K562 (cell line): ENCODE results near the gene CTPS2. TPM values are rescaled to one million over a fixed set of nuclear protein-coding genes. Genes with fewer than 3 reads are reported as not detected.

Experiments used
- CEBPB ChIP-seq: fragments of 450-650 bp; IDR thresholded peaks from 2 replicates; pipeline ENCODE4 v1.6.1; 2016; ENCODE audit warnings: missing genetic modification characterization, missing compliant biosample characterization
- ESRRA ChIP-seq: fragments of 450-650 bp; IDR thresholded peaks from 2 replicates; pipeline ENCODE4 v1.6.1; 2014; ENCODE audit warnings: low read depth, mild to moderate bottlenecking, moderate library complexity, borderline replicate concordance
- FOXM1 ChIP-seq, 2 experiments: fragments of 450-650 bp in 1 of 2; sonication (generic) in 1 of 2; formaldehyde crosslinking in 1 of 2; IDR thresholded peaks; 2 replicates each; pipeline versions ENCODE4 v1.6.1 to v1.9.0; 2017 to 2022; ENCODE audit warnings: low read depth in 2 of 2, mild to moderate bottlenecking in 2 of 2, missing genetic modification reagents in 1 of 2, moderate library complexity in 1 of 2
- GTF2F1 ChIP-seq: IDR thresholded peaks from 2 replicates; pipeline ENCODE4 v1.6.1; 2011; ENCODE audit warnings: low read depth, low read length, improper control_type of control experiment
- HDAC8 ChIP-seq: fragments of 450-650 bp; IDR thresholded peaks from 2 replicates; pipeline ENCODE4 v1.6.1; 2016; ENCODE audit warnings: mild to moderate bottlenecking, missing genetic modification characterization, moderate library complexity, missing compliant biosample characterization
- MBD2 ChIP-seq: sonication (generic); IDR thresholded peaks from 2 replicates; pipeline ENCODE4 v1.6.1; 2016; ENCODE audit warnings: low read depth, borderline replicate concordance
- SNRNP70 ChIP-seq: fragments of 200-400 bp; formaldehyde crosslinking; optimal IDR thresholded peaks from 2 replicates; pipeline ENCODE3; 2017; ENCODE audit warnings: low read depth, low read length
- STAT5A ChIP-seq: IDR thresholded peaks from 2 replicates; pipeline ENCODE4 v1.6.1; 2012; ENCODE audit warnings: low read length, inconsistent platforms, borderline replicate concordance
- SUPT5H ChIP-seq: fragments of 450-650 bp; IDR thresholded peaks from 2 replicates; pipeline ENCODE4 v1.6.1; 2016
- ZBTB11 ChIP-seq, 3 experiments: fragments of 200-800 bp in 1 of 3; fragments of 250-450 bp in 1 of 3; fragments of 450-650 bp in 1 of 3; sonication (Bioruptor Pico) in 1 of 3; sonication (Bioruptor generic) in 1 of 3; formaldehyde crosslinking in 1 of 3; IDR thresholded peaks; 2 replicates each; pipeline versions ENCODE4 v1.6.1 to v1.8.0; 2016 to 2022; ENCODE audit warnings: mild to moderate bottlenecking in 2 of 3, missing genetic modification characterization in 2 of 3, missing compliant biosample characterization in 1 of 3, moderate library complexity in 1 of 3
- ZNF197 ChIP-seq: fragments of 200-800 bp; sonication (Bioruptor generic); IDR thresholded peaks from 2 replicates; pipeline ENCODE4 v1.6.1; 2016; ENCODE audit warnings: low read depth, missing genetic modification characterization, missing compliant biosample characterization
- ZNF518B ChIP-seq: fragments of 250-450 bp; sonication (Bioruptor Pico); IDR thresholded peaks from 2 replicates; pipeline ENCODE4 v1.5.0; 2021; ENCODE audit warnings: mild to moderate bottlenecking, moderate library complexity
- ZNF830 ChIP-seq: fragments of 250-450 bp; sonication (Bioruptor Pico); IDR thresholded peaks from 2 replicates; pipeline ENCODE4 v1.5.0; 2021; ENCODE audit warnings: mild to moderate bottlenecking
- polyA plus RNA-seq, 8 experiments: library from polyadenylated mRNA; depleted of rRNA in 4 of 8; stranded (reverse) in 5 of 8; unstranded in 3 of 8; fragments of >200 nt; fragmentation: Nextera tagmentation in 2 of 8; fragmentation: Illumina TruSeq in 1 of 8; extraction: Ambion mirVana in 2 of 8; extraction: Trizol in 1 of 8; gene quantifications; 2 replicates each; pipeline versions ENCODE4 v1.2.1 to v1.2.3, GENCODE V29; 2011 to 2014; ENCODE audit warnings: inconsistent platforms in 1 of 8, missing spikeins in 1 of 8
- total RNA-seq, 7 experiments: library from RNA; depleted of rRNA in 6 of 7; stranded (reverse); fragments of >200 nt in 6 of 7; fragmentation: Illumina TruSeq in 2 of 7; extraction: Trizol in 2 of 7; gene quantifications; 2 replicates each; pipeline versions ENCODE4 v1.2.1 to v1.2.3, GENCODE V29; 2011 to 2021; ENCODE audit warnings: low replicate concordance in 1 of 7
- TF ChIP-seq, protein P1 (sequence below): fragments of 450-650 bp; IDR thresholded peaks from 2 replicates; pipeline ENCODE4 v1.6.1; 2017; ENCODE audit warnings: antibody characterized with exemption
- TF ChIP-seq, protein P2 (sequence below): conservative IDR thresholded peaks from 2 replicates; pipeline ENCODE4 v1.6.1; 2011; ENCODE audit warnings: low read depth, mild to moderate bottlenecking, low read length; ENCODE audit not compliant: control insufficient read depth

The CTPS2 gene
- total and polyA plus RNA-seq, 9 of the 15 experiments (the other 6 are each of a cell fraction or from before 2014, with no cell fraction given): 5.4 to 19.5 (median 14.1) TPM

DNA sequence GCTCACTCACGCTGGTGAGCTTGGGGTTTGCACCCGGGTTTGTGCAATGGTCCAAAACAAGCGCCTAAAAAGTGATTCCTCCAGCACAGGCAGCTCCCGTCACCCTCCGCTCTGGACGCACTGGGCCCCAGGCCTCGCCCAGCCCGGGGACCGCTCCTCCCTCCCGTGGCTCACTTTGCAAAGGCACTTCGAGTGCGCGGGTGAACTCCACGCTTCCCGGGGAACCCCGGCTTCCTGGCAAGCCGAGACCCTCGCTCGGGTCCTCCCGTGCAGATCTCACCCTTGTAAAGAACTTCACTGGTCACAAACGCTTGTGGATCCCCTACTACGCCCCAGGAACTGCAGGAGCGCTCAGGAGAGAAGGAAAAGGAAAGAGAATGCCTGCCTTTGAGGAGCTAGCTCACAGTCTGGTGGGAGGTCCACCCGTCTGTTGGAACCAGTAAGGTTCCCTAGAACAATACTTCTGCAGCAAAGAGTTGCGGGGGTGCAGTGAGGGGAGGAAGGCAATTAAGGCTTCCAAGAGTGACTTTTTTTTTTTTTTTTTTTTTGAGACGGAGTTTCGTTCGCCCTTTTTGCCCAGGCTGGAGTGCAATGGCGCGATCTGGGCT, at the start of gene CTPS2 (continued):
- no peak for TF ChIP-seq ZNF518B (CRISPR knock-in tag)
- no peak for TF ChIP-seq FOXM1 (IDR thresholded peaks at IDR 0.05; ENCODE audit: low read depth)
- no peak for TF ChIP-seq FOXM1 (CRISPR knock-in tag; IDR thresholded peaks at IDR 0.05; ENCODE audit: low read depth)
- no peak for TF ChIP-seq HDAC8 (tag)
- no peak for TF ChIP-seq ZNF197
- TF ChIP-seq MBD2: peak; percentile 1; the same call in 1 of the 2 replicates
- TF ChIP-seq, protein P1, sequence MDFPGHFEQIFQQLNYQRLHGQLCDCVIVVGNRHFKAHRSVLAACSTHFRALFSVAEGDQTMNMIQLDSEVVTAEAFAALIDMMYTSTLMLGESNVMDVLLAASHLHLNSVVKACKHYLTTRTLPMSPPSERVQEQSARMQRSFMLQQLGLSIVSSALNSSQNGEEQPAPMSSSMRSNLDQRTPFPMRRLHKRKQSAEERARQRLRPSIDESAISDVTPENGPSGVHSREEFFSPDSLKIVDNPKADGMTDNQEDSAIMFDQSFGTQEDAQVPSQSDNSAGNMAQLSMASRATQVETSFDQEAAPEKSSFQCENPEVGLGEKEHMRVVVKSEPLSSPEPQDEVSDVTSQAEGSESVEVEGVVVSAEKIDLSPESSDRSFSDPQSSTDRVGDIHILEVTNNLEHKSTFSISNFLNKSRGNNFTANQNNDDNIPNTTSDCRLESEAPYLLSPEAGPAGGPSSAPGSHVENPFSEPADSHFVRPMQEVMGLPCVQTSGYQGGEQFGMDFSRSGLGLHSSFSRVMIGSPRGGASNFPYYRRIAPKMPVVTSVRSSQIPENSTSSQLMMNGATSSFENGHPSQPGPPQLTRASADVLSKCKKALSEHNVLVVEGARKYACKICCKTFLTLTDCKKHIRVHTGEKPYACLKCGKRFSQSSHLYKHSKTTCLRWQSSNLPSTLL: no peak
- TF ChIP-seq ESRRA: no peak
- no peak for TF ChIP-seq SNRNP70
- TF ChIP-seq CEBPB (tag): no peak
- TF ChIP-seq, protein P2, sequence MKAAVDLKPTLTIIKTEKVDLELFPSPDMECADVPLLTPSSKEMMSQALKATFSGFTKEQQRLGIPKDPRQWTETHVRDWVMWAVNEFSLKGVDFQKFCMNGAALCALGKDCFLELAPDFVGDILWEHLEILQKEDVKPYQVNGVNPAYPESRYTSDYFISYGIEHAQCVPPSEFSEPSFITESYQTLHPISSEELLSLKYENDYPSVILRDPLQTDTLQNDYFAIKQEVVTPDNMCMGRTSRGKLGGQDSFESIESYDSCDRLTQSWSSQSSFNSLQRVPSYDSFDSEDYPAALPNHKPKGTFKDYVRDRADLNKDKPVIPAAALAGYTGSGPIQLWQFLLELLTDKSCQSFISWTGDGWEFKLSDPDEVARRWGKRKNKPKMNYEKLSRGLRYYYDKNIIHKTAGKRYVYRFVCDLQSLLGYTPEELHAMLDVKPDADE: 0 out of 2 replicates have a peak, but pooled peaks have one; percentile 7
- peak in 1 of 3 experiments; percentile 41; a peak in 1 of 6 replicates for TF ChIP-seq ZBTB11 (CRISPR knock-in tag; IDR thresholded peaks at IDR 0.05)
- no peak for TF ChIP-seq STAT5A
- no peak for TF ChIP-seq ZNF830 (CRISPR knock-in tag)
- no peak for TF ChIP-seq GTF2F1
- TF ChIP-seq SUPT5H: peak; percentile 75
